H1 (cell line): ENCODE measurements around the gene EEF1A2. TPM values are rescaled to one million over a fixed set of nuclear protein-coding genes. Genes with fewer than 3 reads are reported as not detected.

Experiments used
- CTCF ChIA-PET: fragments of 300-600 bp; sonication (Branson Sonifier 250); formaldehyde crosslinking; loops from one replicate; lab custom pipeline; 2021; ENCODE audit not compliant: partially characterized antibody; lab: Charles Lee
- POLR2A ChIA-PET: fragments of 300-600 bp; sonication (Branson Sonifier 250); formaldehyde crosslinking; loops from one replicate; lab custom pipeline; 2021; ENCODE audit warnings: inconsistent platforms; ENCODE audit not compliant: partially characterized antibody; lab: Charles Lee
- DNase-seq, 2 experiments: peaks; one replicate each; pipeline versions ENCODE4 v3.0.0 to v3.0.0-alpha.2; 2010 to 2022; ENCODE audit warnings: low spot score in 2 of 2, low read depth in 1 of 2, mixed read lengths in 1 of 2
- FAIRE-seq: peaks from 2 replicates; lab custom pipeline; 2011; peaks lifted over from hg19 to GRCh38; lab: Jason Lieb, UNC
- H2AFZ ChIP-seq: 2 replicates; pipeline ENCODE4 v1.8.1; 2012; ENCODE audit warnings: low read length, inconsistent platforms
- H2AK5ac ChIP-seq: 2 replicates; pipeline ENCODE4 v1.6.1; 2013; ENCODE audit warnings: low read depth, low read length
- H2BK120ac ChIP-seq: replicated peaks from 2 replicates; pipeline ENCODE3; 2013; ENCODE audit warnings: low read depth, low read length, inconsistent platforms
- H2BK12ac ChIP-seq: 2 replicates; pipeline ENCODE4 v1.6.1; 2013; ENCODE audit warnings: low read depth, low read length
- H2BK15ac ChIP-seq: 2 replicates; pipeline ENCODE4 v1.6.1; 2013; ENCODE audit warnings: low read length
- H2BK20ac ChIP-seq: 2 replicates; pipeline ENCODE4 v1.6.1; 2013; ENCODE audit warnings: low read length
- H2BK5ac ChIP-seq: 2 replicates; pipeline ENCODE4 v1.6.1; 2013; ENCODE audit warnings: low read depth, low read length
- H3K14ac ChIP-seq: 2 replicates; pipeline ENCODE4 v1.6.1; 2013; ENCODE audit warnings: inconsistent platforms; ENCODE audit not compliant: insufficient read length
- H3K18ac ChIP-seq: 2 replicates; pipeline ENCODE4 v1.6.1; 2013; ENCODE audit warnings: low read length; ENCODE audit errors: extremely low read depth
- H3K23ac ChIP-seq: 2 replicates; pipeline ENCODE4 v1.6.1; 2013; ENCODE audit warnings: inconsistent platforms; ENCODE audit not compliant: insufficient read length
- H3K23me2 ChIP-seq: 2 replicates; pipeline ENCODE4 v1.6.1; 2013; ENCODE audit warnings: low read depth, low read length
- H3K27ac ChIP-seq: 2 replicates; pipeline ENCODE4 v1.6.1; 2011; ENCODE audit warnings: low read depth, low read length, inconsistent platforms
- H3K27me3 ChIP-seq, 4 experiments: replicated peaks in 1 of 4; 1 replicate in 1 of 4; 2 replicates in 3 of 4; pipeline versions ENCODE4 v1.6.1 to v1.8.1; 2011 to 2013; ENCODE audit warnings: low read length in 3 of 4, mild to moderate bottlenecking in 3 of 4, inconsistent platforms in 2 of 4, mixed read lengths in 2 of 4, moderate library complexity in 1 of 4; ENCODE audit not compliant: control insufficient read depth in 3 of 4, insufficient read depth in 3 of 4; ENCODE audit errors: extremely low read depth in 1 of 4
- H3K36me3 ChIP-seq, 4 experiments: 2 replicates each; pipeline versions ENCODE4 v1.6.1 to v1.8.1; 2011 to 2013; ENCODE audit warnings: mild to moderate bottlenecking in 4 of 4, low read length in 3 of 4, moderate library complexity in 2 of 4, control low read depth in 1 of 4, inconsistent platforms in 1 of 4; ENCODE audit not compliant: insufficient read depth in 4 of 4, control insufficient read depth in 2 of 4
- H3K4ac ChIP-seq: replicated peaks from 2 replicates; pipeline ENCODE3; 2013; ENCODE audit warnings: low read length, low read depth, mixed read lengths, inconsistent platforms; ENCODE audit not compliant: insufficient read length
- H3K4me1 ChIP-seq, 4 experiments: replicated peaks in 1 of 4; 1 replicate in 1 of 4; 2 replicates in 3 of 4; pipeline versions ENCODE4 v1.6.1 to v1.8.1; 2011 to 2013; ENCODE audit warnings: low read length in 3 of 4, inconsistent platforms in 2 of 4, mixed read lengths in 1 of 4; ENCODE audit not compliant: insufficient read depth in 4 of 4, control insufficient read depth in 3 of 4
- H3K4me2 ChIP-seq, 2 experiments: 2 replicates each; pipeline versions ENCODE4 v1.6.1 to v1.8.1; 2011 to 2013; ENCODE audit warnings: low read depth in 2 of 2, low read length in 2 of 2, control low read depth in 1 of 2, inconsistent platforms in 1 of 2, mild to moderate bottlenecking in 1 of 2; ENCODE audit not compliant: insufficient read depth in 1 of 2
- H3K4me3 ChIP-seq, 4 experiments: fragments of 200-600, 300-600 bp in 1 of 4; sonication (generic), shearing (Covaris generic), sonication (Bioruptor Twin) in 1 of 4; 2 replicates each; pipeline versions ENCODE4 v1.5.1 to v1.8.1; 2011 to 2016; ENCODE audit warnings: low read length in 4 of 4, low read depth in 3 of 4, control low read depth in 2 of 4, inconsistent platforms in 2 of 4, mild to moderate bottlenecking in 2 of 4, mixed read lengths in 1 of 4, moderate library complexity in 1 of 4; ENCODE audit not compliant: insufficient read depth in 2 of 4; ENCODE audit errors: extremely low read depth in 1 of 4
- H3K56ac ChIP-seq: replicated peaks from 2 replicates; pipeline ENCODE3; 2013; ENCODE audit warnings: low read depth, mild to moderate bottlenecking, mixed read lengths, low read length, inconsistent platforms; ENCODE audit not compliant: insufficient read length
- H3K79me1 ChIP-seq: 2 replicates; pipeline ENCODE4 v1.6.1; 2013; ENCODE audit warnings: low read depth, low read length, control low read depth
- H3K79me2 ChIP-seq, 2 experiments: 2 replicates each; pipeline versions ENCODE4 v1.6.1 to v1.8.1; 2012 to 2013; ENCODE audit warnings: low read length in 2 of 2, mild to moderate bottlenecking in 2 of 2, inconsistent platforms in 1 of 2; ENCODE audit not compliant: insufficient read depth in 2 of 2, control insufficient read depth in 1 of 2
- H3K9ac ChIP-seq, 4 experiments: replicated peaks in 1 of 4; 1 replicate in 1 of 4; 2 replicates in 3 of 4; pipeline versions ENCODE4 v1.6.1 to v1.8.1; 2011 to 2013; ENCODE audit warnings: low read depth in 3 of 4, low read length in 3 of 4, control low read depth in 2 of 4, mild to moderate bottlenecking in 2 of 4, moderate library complexity in 2 of 4, inconsistent platforms in 1 of 4; ENCODE audit errors: extremely low read depth in 1 of 4
- H3K9me3 ChIP-seq, 2 experiments: 2 replicates each; pipeline versions ENCODE4 v1.6.1 to v1.8.1; 2012 to 2013; ENCODE audit warnings: mild to moderate bottlenecking in 2 of 2, moderate library complexity in 2 of 2, control low read depth in 1 of 2, inconsistent platforms in 1 of 2, low read depth in 1 of 2, low read length in 1 of 2, mixed read lengths in 1 of 2; ENCODE audit not compliant: insufficient read depth in 2 of 2
- H4K20me1 ChIP-seq, 2 experiments: replicated peaks in 1 of 2; 2 replicates each; pipeline versions ENCODE3 to v1.8.1; 2011 to 2013; ENCODE audit warnings: inconsistent platforms in 2 of 2, low read length in 2 of 2, mild to moderate bottlenecking in 1 of 2; ENCODE audit not compliant: insufficient read depth in 2 of 2, control insufficient read depth in 1 of 2
- H4K5ac ChIP-seq: 2 replicates; pipeline ENCODE4 v1.6.1; 2013; ENCODE audit warnings: low read length, low read depth, mixed read lengths, inconsistent platforms; ENCODE audit not compliant: insufficient read length
- H4K8ac ChIP-seq: 2 replicates; pipeline ENCODE4 v1.8.0; 2013; ENCODE audit warnings: mild to moderate bottlenecking, moderate library complexity, low read length, inconsistent platforms; ENCODE audit not compliant: insufficient read depth; ENCODE audit errors: extremely low read depth
- H4K91ac ChIP-seq: replicated peaks from 2 replicates; pipeline ENCODE3; 2013; ENCODE audit warnings: low read length, mixed read lengths, inconsistent platforms; ENCODE audit not compliant: insufficient read length
- BCL11A ChIP-seq, 2 experiments: IDR thresholded peaks; one replicate each; pipeline ENCODE4 v1.6.1; 2011; ENCODE audit warnings: low read depth in 2 of 2, low read length in 2 of 2, mild to moderate bottlenecking in 2 of 2
- CTCF ChIP-seq, 3 experiments: IDR thresholded peaks; 1 replicate in 2 of 3; 2 replicates in 1 of 3; pipeline versions ENCODE4 v1.5.1 to v1.6.1; 2011; ENCODE audit warnings: low read length in 3 of 3, mild to moderate bottlenecking in 3 of 3, inconsistent platforms in 2 of 3, low read depth in 1 of 3, moderate library complexity in 1 of 3; ENCODE audit not compliant: insufficient read depth in 1 of 3; ENCODE audit errors: control extremely low read depth in 1 of 3
- PHF8 ChIP-seq: fragments of 200-600 bp; sonication (generic); conservative IDR thresholded peaks from 2 replicates; pipeline ENCODE4 v1.7.1; 2012; ENCODE audit warnings: low read depth, mild to moderate bottlenecking, inconsistent platforms, low read length, moderate library complexity
- RBBP5 ChIP-seq: IDR thresholded peaks from 2 replicates; pipeline ENCODE4 v1.7.1; 2012; ENCODE audit warnings: low read depth, mild to moderate bottlenecking, inconsistent platforms, low read length, moderate library complexity, borderline replicate concordance
- RNF2 ChIP-seq: fragments of 200-900, 300-1000 bp; sonication (generic); IDR thresholded peaks from 2 replicates; pipeline ENCODE4 v1.7.1; 2016; ENCODE audit warnings: borderline replicate concordance, low read depth, mild to moderate bottlenecking, antibody characterized with exemption, low read length; ENCODE audit not compliant: poor library complexity, severe bottlenecking; ENCODE audit errors: missing control alignments
- SRF ChIP-seq: IDR thresholded peaks from 2 replicates; pipeline ENCODE4 v1.6.1; 2011; ENCODE audit warnings: mild to moderate bottlenecking, low read depth, low read length, moderate library complexity
- YY1 ChIP-seq: IDR thresholded peaks from 2 replicates; pipeline ENCODE4 v1.6.1; 2011; ENCODE audit warnings: low read depth, mild to moderate bottlenecking, low read length
- ZNF274 ChIP-seq: IDR thresholded peaks from 2 replicates; pipeline ENCODE4 v1.7.0; 2012; ENCODE audit warnings: low read length, borderline replicate concordance; ENCODE audit errors: extremely low read depth
- WGBS, 2 experiments: shearing (Covaris generic) in 1 of 2; methylation state at CpG; one replicate each; pipeline versions ENCODE4 v1.1.6 to v1.1.7; 2013 to 2015; ENCODE audit warnings: low lambda C conversion rate in 2 of 2, mixed read lengths in 2 of 2, inconsistent platforms in 1 of 2, low coverage in 1 of 2, missing lambda C conversion rate in 1 of 2; ENCODE audit not compliant: insufficient replicate concordance in 2 of 2, insufficient coverage in 1 of 2, insufficient read length in 1 of 2; ENCODE audit errors: extremely low coverage in 1 of 2, missing lambda C conversion rate in 1 of 2; 5-methylcytosine and 5-hydroxymethylcytosine counted together
- polyA plus RNA-seq, 7 experiments: library from polyadenylated mRNA; depleted of rRNA in 3 of 7; stranded (reverse) in 5 of 7; unstranded in 2 of 7; fragments of >200 nt in 5 of 7; fragments of 200-250 nt in 2 of 7; gene quantifications; 1 replicate in 5 of 7; 2 replicates in 1 of 7; 4 replicates in 1 of 7; pipeline versions ENCODE4 v1.2.1 to v1.2.3, GENCODE V29; 2011 to 2013; ENCODE audit warnings: missing spikeins in 2 of 7, mixed read lengths in 2 of 7
- total RNA-seq: library from RNA; stranded (reverse); fragmentation: NEBNext Ultra II Directional; extraction: Animal tissue kit (Norgen Biotek cat#: 25700); gene quantifications from 2 replicates; pipeline ENCODE4 v1.2.1, GENCODE V29; 2021

Gene EEF1A2
- total and polyA plus RNA-seq, 2 of the 8 experiments (the other 6 are each of a cell fraction or from before 2014, with no cell fraction given) = 7.4 to 25.8 TPM

- no peaks in the 10 kb centered on the region for H3K79me2 ChIP-seq
- no peak overlapping the region for H2BK12ac ChIP-seq
- no peak overlapping the region for H2BK120ac ChIP-seq
- no peaks in the 10 kb centered on the region for H3K36me3 ChIP-seq
- H4K20me1 ChIP-seq = no peaks in the 10 kb centered on the region
- no peaks in the 10 kb centered on the region for H3K23me2 ChIP-seq
- ChIA-PET POLR2A (interaction anchor here (1.1 to 1.3 kb wide), 2 partner anchors 35 to 197 kb away, joined by 3 read pairs; no protein-coding TSS in a partner anchor), CTCF (interaction anchor here (1.2 to 3.9 kb wide), 6 partner anchors 9 to 98 kb away, joined by 3 to 17 read pairs (median 5); partner anchors contain the start of gene FNDC11)
- H3K56ac ChIP-seq = no peak overlapping the region
- H2AFZ ChIP-seq = no peak overlapping the region
- WGBS, 2 experiments = 93% methylated on average over 38 of the region's 49 CpGs; no CpG with 5 or more reads in 1 of the 2 experiments
- H3K23ac ChIP-seq = no peak overlapping the region
- no peak overlapping the region for H3K14ac ChIP-seq
- H4K8ac ChIP-seq = peak overlapping the region; percentile 35; the same call in 1 of the 2 replicates
- H3K4ac ChIP-seq = no peak overlapping the region
- H3K9me3 ChIP-seq = no peaks in the 10 kb centered on the region
- no peak overlapping the region for H4K91ac ChIP-seq
- DNase-seq (no peak), FAIRE-seq (no peak)
- no peaks in the 10 kb centered on the region for H3K79me1 ChIP-seq
- no peaks in the 10 kb centered on the region for H3K27me3 ChIP-seq
- 0 out of 2 replicates have a peak overlapping the region, but pooled peaks have one; percentile 72 for H2BK15ac ChIP-seq
- H2BK5ac ChIP-seq = no peak overlapping the region
- H2AK5ac ChIP-seq = no peak overlapping the region
- no peak overlapping the region for H3K4me3 ChIP-seq
- peaks cover 0 to 10% (median 0%) of the 10 kb centered on the region in 4 experiments; a peak in 4 of 7 replicates for H3K4me1 ChIP-seq
- H4K5ac ChIP-seq = no peak overlapping the region
- H3K4me2 ChIP-seq = no peak overlapping the region
- H3K27ac ChIP-seq = no peak overlapping the region
- no peak overlapping the region; the same call in 1 of the 2 replicates for H3K18ac ChIP-seq
- H2BK20ac ChIP-seq = no peak overlapping the region
- H3K9ac ChIP-seq = no peak overlapping the region
- TF ChIP-seq PHF8 (no peak), RBBP5 (no peak), SRF (no peak), RNF2 (no peak), YY1 (no peak), CTCF (IDR thresholded peaks at IDR 0.05; ENCODE audit: control extremely low read depth in 1 of 3, insufficient read depth in 1 of 3, low read depth in 1 of 3, low read length in 3 of 3) (no peak), BCL11A (IDR thresholded peaks at IDR 0.05; ENCODE audit: low read depth in 2 of 2, low read length in 2 of 2) (no peak), ZNF274 (no peak)
Observed at GRCh38 chr20:63540417-63541186, 41.7 kb upstream of the EEF1A2 start.
